ENCODE measurements around the gene CLCN2. TPM values are rescaled to one million over a fixed set of nuclear protein-coding genes. Genes with fewer than 3 reads are reported as not detected.
A peak's percentile ranks its signal among the peaks of the same experiment; 100 is the strongest.

Gene CLCN2
- total RNA-seq, 1 experiment from 2014 or later = 4.5 TPM

DNA sequence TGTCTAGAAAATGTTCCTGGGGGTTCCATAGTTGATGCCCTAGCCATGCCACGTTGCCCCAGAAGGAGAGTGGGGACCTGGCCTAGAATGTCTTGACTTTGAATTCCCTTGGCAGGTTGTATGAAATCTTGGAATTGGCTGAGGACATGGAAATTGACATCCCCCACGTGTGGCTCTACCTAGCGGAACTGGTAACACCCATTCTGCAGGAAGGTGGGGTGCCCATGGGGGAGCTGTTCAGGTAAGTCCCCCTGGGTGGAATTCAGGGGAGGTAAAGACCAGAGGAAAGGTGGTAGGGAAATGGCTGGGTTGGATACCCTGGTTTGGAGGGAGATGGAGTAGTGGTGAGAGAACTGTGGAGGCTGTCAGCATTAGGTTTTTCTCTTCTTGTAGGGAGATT lies 32.9 kb downstream of the CLCN2 start:
- no peak overlapping the region for H3K4me3 Mint-ChIP-seq (ENCODE audit: unreplicated experiment)
- H3K4me1 Mint-ChIP-seq (ENCODE audit: insufficient read depth, unreplicated experiment) = peaks cover 48% of the 10 kb centered on the region
- H3K27me3 Mint-ChIP-seq (ENCODE audit: insufficient read depth, unreplicated experiment) = no peaks in the 10 kb centered on the region
- intact Hi-C loops (cut with micrococcal nuclease) = no loop called here
- ChIA-PET CTCF (no interaction called here), POLR2A (no interaction called here)
- H3K9me3 Mint-ChIP-seq (ENCODE audit: unreplicated experiment) = no peaks in the 10 kb centered on the region
- no peak for TF ChIP-seq CTCF (IDR thresholded peaks at IDR 0.05; ENCODE audit: unreplicated experiment)
- peaks cover 100% of the 10 kb centered on the region for H3K36me3 Mint-ChIP-seq (ENCODE audit: insufficient read depth, unreplicated experiment)
- no peak for DNase-seq (ENCODE audit: unreplicated experiment)
- peak overlapping the region; percentile 57 for H3K27ac Mint-ChIP-seq (ENCODE audit: low read depth, unreplicated experiment)
- BruUV-seq (replicated peaks) = no TSS peak

DNA sequence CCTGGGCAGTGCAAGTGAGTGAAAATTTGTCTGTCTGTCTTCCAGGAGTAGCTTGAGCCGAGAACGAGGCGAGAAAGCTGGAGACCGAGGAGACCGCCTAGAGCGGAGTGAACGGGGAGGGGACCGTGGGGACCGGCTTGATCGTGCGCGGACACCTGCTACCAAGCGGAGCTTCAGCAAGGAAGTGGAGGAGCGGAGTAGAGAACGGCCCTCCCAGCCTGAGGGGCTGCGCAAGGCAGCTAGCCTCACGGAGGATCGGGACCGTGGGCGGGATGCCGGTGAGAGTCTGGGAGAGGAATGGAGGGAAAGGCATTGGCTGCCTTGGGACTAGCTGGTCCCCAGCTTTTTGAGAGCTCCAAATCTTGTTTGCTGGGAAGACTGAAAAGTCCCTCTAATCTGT lies 34.2 kb downstream of the CLCN2 start:
- Mint-ChIP-seq H3K9me3 (ENCODE audit: unreplicated experiment) (no peaks in the 10 kb centered on the region), H3K27ac (ENCODE audit: low read depth, unreplicated experiment) (no peak overlapping the region), H3K4me1 (ENCODE audit: insufficient read depth, unreplicated experiment) (peaks cover 35% of the 10 kb centered on the region), H3K36me3 (ENCODE audit: insufficient read depth, unreplicated experiment) (peaks cover 100% of the 10 kb centered on the region), H3K4me3 (ENCODE audit: unreplicated experiment) (no peak overlapping the region), H3K27me3 (ENCODE audit: insufficient read depth, unreplicated experiment) (no peaks in the 10 kb centered on the region)
- BruUV-seq (replicated peaks) = TSS peak; percentile 4
- ChIA-PET POLR2A (interaction anchor here (1.0 kb wide), 1 partner anchor 11 kb away, joined by 3 read pairs; no protein-coding TSS in a partner anchor), CTCF (interaction anchor here (1.2 kb wide), 1 partner anchor 23 kb away, joined by 4 read pairs; no protein-coding TSS in a partner anchor)
- no peak for DNase-seq (ENCODE audit: unreplicated experiment)
- intact Hi-C loops (cut with micrococcal nuclease) = no loop called here
- TF ChIP-seq CTCF (IDR thresholded peaks at IDR 0.05; ENCODE audit: unreplicated experiment) = no peak

DNA sequence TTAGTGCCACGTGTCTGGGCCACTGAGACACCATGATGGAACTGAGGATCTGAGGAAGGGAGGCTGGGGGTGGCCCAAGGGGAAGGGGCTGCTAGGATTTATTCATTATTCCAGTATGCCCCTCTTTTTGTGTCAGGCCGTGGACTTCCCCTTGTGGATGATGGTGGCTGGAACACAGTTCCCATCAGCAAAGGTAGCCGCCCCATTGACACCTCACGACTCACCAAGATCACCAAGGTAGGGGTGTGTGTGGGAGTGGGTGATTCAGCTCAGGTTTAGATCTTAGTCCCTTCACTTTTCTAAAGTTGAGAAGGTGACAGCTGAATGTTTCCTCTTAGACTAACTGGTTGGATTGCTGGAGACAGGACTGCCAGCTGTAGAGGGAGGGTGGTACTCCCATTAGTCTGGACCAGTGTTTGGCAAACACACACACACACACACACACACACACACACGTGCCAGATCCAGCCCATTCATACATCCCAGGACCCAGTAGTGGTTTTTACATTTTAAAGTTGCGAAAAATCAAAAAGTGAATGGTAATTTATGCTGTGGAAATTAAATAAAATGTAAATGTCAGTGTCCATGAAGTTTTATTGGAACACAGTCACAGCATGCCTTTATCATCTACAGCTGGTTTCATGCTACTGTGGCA lies 35.6 kb downstream of the CLCN2 start:
- intact Hi-C loops (cut with micrococcal nuclease) = no loop called here
- Mint-ChIP-seq H3K27me3 (ENCODE audit: insufficient read depth, unreplicated experiment) (no peaks in the 10 kb centered on the region), H3K27ac (ENCODE audit: low read depth, unreplicated experiment) (no peak overlapping the region), H3K4me1 (ENCODE audit: insufficient read depth, unreplicated experiment) (peaks cover 25% of the 10 kb centered on the region), H3K9me3 (ENCODE audit: unreplicated experiment) (no peaks in the 10 kb centered on the region), H3K4me3 (ENCODE audit: unreplicated experiment) (no peak overlapping the region), H3K36me3 (ENCODE audit: insufficient read depth, unreplicated experiment) (peaks cover 100% of the 10 kb centered on the region)
- ChIA-PET CTCF (interaction anchor here (0.6 to 1.2 kb wide), 3 partner anchors 22 to 162 kb away, joined by 3 to 4 read pairs (median 3); no protein-coding TSS in a partner anchor), POLR2A (interaction anchor here (0.6 kb wide), 1 partner anchor 10 kb away, joined by 3 read pairs; no protein-coding TSS in a partner anchor)
- BruUV-seq (replicated peaks) = no TSS peak
- TF ChIP-seq CTCF (IDR thresholded peaks at IDR 0.05; ENCODE audit: unreplicated experiment) = no peak
- DNase-seq (ENCODE audit: unreplicated experiment) = no peak

- DNase-seq (ENCODE audit: unreplicated experiment) = no peak
- intact Hi-C loops (cut with micrococcal nuclease) = no loop called here
- BruUV-seq (replicated peaks) = no TSS peak
- Mint-ChIP-seq H3K4me1 (ENCODE audit: insufficient read depth, unreplicated experiment) (peaks cover 27% of the 10 kb centered on the region), H3K27ac (ENCODE audit: low read depth, unreplicated experiment) (peak overlapping the region; percentile 49), H3K36me3 (ENCODE audit: insufficient read depth, unreplicated experiment) (peaks cover 100% of the 10 kb centered on the region), H3K9me3 (ENCODE audit: unreplicated experiment) (no peaks in the 10 kb centered on the region), H3K4me3 (ENCODE audit: unreplicated experiment) (no peak overlapping the region), H3K27me3 (ENCODE audit: insufficient read depth, unreplicated experiment) (no peaks in the 10 kb centered on the region)
- POLR2A ChIA-PET = no interaction called here
- TF ChIP-seq CTCF (IDR thresholded peaks at IDR 0.05; ENCODE audit: unreplicated experiment) = no peak
- CTCF ChIA-PET = no interaction called here
Measured at GRCh38 chr3:184325269-184325668, 36.1 kb downstream of the CLCN2 start.
